ENCODE data around the gene NETO2.
"Not testable (repeated sequence)": the region's sequence is repeated elsewhere in the genome, so short reads cannot be mapped to it uniquely, and the experiment has no call there.

The NETO2 gene

DNA sequence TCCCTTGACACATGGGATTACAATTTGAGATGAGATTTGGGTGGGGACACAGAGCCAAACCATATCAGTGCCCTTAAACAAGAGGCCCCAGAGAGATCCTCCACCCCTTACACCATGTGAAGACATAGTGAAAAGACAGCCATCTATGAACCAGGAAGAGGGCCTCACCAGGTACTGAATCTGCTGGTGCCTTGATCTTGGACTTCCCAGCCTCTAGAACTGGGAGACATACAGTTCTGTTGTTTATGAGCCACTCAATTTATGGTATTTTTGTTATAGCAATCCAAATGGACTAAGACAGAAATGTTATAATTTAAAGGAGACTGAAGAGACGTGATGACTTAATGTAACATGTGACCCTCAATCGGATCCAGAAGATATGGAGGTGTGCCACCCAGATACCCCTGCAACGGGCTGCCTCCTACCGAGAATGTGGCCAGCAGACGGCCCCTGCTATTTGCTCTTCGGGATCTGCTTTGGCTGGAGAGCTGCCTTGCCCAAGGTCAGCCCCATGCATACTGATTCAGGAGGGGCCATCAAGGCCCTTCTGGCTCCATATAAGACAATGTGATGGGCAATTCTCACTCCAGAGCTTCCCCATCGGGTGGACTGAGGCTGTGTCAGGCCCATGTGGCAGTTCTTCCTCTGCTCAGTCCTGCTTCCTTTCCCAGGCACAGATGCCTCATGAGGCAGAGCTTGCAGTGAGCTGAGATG lies 80.6 kb downstream of the NETO2 start:
- no peak for DNase-seq

- no peak for DNase-seq
These were observed 82.5 kb downstream of the NETO2 start for GRCh38 chr16:47061204-47061603.

GRCh38 chr16:47060596-47060995 lies 83.1 kb downstream of the NETO2 start:
- DNase-seq: no peak

DNA sequence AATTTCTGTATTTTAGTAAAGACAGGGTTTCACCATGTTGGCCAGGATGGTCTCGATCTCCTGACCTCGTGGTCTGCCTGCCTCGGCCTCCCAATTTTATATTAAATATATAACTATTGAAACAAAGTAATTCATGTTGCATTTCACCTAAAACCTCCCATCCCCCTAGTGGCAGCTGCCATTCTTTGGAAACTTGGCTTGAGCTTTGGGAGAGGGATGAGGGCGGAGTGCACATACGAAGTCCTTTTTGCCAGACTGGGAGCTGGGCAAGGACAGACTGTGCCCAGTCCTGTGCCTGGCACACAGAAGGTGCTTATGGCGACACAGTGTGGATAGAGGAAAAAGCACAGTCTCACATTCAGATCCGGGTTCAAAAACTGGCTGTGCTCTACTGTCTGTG lies 83.8 kb downstream of the NETO2 start:
- DNase-seq: no peak

DNA sequence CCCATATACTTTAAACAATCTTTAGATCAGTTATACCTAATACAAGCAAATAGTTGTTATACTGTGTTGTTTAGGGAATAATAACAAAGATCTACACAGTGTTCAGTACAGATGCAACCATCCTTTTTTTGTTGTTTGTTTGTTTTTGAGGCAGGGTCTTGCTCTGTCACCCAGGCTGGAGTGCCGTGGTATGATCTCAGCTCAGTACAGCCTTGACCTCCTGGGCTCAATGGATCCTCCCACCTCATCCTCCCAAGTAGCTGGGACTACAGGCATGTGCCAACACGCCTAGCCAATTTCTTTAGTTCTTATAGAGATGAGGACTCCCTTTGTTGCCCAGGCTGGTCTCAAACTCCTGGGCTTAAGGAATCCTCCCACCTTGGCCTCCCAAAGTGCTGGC lies 84.6 kb downstream of the NETO2 start:
- not testable (repeated sequence) for DNase-seq

- peak; percentile 64 for DNase-seq
These were observed 85.3 kb downstream of the NETO2 start for GRCh38 chr16:47058295-47059086.

GRCh38 chr16:47057630-47057993 lies 86.1 kb downstream of the NETO2 start:
- no peak for DNase-seq

- DNase-seq: no peak
These were observed 86.8 kb downstream of the NETO2 start for GRCh38 chr16:47056688-47057629.

DNA sequence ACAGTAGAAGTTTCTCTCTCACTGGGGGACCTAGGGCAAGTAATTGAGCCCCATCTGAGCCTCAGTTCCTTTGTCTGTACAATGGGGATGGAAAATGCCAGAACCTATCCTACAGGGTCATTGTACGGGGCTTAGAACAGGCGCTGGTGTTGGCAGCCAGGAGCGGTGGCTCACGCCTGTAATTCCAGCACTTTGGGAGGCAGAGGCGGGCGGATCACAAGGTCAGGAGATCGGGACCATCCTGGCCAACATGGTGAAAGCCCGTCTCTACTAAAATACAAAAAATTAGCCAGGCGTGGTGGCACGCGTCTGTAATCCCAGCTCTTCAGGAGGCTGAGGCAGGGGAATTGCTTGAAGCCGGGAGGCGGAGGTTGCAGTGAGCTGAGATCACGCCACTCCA lies 87.7 kb downstream of the NETO2 start:
- not testable (repeated sequence) for DNase-seq

GRCh38 chr16:47055136-47055885 lies 88.4 kb downstream of the NETO2 start:
- no peak for DNase-seq

- DNase-seq: no peak
These were observed 89.4 kb downstream of the NETO2 start for GRCh38 chr16:47054306-47054705.

DNA sequence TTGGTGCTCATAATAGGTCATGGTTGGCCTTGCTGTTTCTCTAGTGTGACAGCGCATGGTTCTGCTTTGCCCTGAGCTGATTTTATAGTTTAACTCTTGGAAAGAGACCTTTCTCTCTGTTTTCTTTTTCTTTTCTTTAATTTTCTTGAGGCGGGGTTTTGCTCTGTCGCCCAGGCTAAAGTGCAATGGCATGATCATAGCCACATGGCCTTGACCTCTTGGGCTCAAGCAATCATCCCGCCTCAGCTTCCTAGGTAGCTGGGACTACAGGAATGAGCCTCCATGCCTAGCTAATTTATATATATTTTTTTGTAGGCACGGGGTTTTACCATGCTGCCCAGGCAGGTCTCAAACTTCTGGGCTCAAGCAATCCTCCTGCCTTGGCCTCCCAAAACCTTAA lies 89.8 kb downstream of the NETO2 start:
- no peak for DNase-seq

GRCh38 chr16:47052666-47053640 lies 90.8 kb downstream of the NETO2 start:
- DNase-seq: no peak

DNA sequence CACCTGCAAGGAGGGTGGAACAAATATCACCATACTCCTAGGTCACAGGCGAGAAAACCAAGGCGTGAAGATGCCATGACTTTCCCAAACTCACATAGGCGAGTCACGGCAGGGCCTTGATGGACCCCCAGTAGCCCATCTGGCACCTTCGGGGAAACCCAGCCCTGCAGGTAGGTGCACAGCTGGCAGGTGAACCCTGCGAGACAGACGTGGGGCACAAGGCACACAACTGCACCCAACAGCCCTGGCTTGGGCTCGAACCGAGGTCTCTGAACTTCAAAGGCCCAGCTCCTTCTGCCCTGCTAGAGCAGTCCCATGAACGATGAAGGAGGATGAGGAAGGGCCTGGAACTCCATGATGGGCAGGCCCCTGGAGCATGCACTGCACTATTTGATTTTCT lies 92.7 kb downstream of the NETO2 start:
- no peak for DNase-seq

- DNase-seq: no peak
These were observed 93.7 kb downstream of the NETO2 start for GRCh38 chr16:47049901-47050583.

DNA sequence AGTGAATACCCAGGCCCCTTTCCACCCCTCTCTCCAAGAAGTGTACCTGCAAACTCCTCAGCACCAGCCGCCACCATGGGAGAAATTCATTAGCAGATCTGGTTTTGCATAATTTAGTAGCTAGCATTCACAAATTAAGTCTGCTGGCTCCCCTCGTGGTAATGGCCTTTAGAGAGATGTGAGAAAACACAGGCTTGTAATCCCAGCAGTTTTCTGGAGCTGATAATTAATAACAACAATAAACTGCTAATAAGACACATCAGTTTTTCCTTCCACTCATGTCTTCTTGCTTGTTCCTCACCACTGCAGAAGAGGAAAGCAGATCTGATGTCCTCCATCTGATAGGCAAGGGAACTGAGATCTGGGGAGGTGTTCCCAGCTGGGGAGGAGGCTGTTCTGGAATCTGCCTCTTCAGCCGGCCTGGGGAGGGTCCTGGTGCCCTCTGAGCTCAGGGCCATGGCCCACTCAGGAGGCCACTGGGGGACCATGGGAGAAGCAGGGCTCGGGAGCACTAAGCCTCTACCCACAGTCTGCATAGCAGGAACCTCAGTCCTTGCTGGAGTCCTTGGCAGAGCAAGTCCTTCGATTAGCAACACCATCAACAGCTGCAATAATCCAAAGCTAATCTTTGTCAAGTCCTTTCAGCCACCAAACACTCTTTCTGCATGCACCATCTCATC lies 96.1 kb downstream of the NETO2 start:
- no peak for DNase-seq

DNA sequence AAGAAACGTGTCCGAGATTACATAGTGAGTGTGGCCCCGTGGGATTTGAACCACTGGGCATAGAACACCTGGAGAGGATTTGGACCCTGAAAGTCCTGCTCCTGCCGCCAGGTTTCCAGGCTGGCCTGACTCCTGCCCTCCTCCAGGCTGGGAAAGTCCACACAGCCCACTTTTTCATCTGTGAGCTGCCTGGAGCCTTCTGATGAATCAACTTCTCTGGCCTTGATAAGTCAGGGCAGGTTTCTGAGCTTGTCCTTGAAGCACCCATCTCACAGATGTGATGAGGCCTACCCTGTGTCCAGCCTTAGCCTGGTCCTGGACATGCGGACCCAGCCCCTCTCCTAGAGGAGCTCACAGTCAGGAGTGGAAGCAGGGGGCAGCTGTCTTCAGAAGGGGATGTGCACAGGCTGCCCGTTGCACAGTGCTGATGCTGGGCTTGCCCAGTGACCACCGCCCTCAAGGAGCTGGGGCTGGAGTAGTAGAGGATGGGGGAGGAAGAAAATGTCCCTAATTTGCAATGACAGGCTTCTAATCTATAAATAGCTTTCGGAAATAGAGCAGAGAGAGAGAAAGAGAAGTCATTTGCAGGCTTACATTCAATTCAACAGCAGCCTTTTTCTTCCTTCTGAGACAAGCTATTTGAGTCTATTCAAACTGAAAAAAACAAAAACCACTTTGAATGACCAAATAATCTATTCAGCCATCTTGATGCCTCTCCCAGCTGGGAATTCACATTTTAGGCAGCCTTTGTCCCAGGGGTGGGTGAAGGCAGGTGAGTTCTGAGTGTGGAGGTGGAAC lies 96.8 kb downstream of the NETO2 start:
- DNase-seq: no peak

DNA sequence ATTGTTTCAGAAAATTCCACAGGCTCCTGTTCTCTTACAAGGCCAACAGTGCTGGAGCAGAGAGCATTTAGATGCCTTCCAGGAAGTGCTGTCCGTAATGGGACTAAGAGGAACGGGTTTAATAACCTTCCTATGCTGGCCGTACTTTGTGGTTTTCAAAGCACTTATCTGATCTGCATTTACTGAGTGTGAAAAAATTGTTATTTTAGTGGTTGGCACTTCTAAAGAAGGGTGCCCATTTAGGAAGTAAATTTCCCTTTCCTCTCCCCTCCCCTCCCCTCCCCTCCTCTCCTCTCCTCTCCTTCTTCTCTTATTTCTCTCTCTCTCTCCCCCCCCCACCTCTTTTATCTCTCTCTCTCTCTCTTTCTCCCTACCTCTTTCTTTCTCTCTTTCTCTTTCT lies 98.3 kb downstream of the NETO2 start:
- DNase-seq: no peak

DNA sequence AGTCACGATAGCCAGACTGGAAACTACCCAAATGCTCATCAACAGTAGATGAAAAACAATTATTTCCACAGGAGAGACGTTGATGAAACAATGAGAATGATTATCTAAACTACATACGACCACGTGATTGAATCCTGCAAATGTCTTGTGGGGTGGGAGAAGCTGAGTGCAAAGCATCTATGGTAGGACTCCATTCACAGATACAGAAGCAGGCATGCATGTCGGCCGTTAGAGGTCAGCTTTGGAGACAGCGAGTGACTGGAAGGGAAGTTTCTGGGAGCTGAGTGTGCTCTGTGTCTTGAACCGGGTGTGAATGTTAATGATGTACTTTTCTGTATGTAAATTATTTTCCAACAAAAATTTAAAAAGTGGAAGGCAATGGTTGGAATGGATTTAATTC lies 98.7 kb downstream of the NETO2 start:
- DNase-seq: no peak
